ENCODE measurements around the gene TPPP2. TPM values are rescaled to one million over a fixed set of nuclear protein-coding genes. Genes with fewer than 3 reads are reported as not detected.
A peak's percentile ranks its signal among the peaks of the same experiment; 100 is the strongest.

The TPPP2 gene
- total and polyA plus RNA-seq, 12 donors, result 0.22 to 1.1 (median 0.62) TPM; not detected in 6

DNA sequence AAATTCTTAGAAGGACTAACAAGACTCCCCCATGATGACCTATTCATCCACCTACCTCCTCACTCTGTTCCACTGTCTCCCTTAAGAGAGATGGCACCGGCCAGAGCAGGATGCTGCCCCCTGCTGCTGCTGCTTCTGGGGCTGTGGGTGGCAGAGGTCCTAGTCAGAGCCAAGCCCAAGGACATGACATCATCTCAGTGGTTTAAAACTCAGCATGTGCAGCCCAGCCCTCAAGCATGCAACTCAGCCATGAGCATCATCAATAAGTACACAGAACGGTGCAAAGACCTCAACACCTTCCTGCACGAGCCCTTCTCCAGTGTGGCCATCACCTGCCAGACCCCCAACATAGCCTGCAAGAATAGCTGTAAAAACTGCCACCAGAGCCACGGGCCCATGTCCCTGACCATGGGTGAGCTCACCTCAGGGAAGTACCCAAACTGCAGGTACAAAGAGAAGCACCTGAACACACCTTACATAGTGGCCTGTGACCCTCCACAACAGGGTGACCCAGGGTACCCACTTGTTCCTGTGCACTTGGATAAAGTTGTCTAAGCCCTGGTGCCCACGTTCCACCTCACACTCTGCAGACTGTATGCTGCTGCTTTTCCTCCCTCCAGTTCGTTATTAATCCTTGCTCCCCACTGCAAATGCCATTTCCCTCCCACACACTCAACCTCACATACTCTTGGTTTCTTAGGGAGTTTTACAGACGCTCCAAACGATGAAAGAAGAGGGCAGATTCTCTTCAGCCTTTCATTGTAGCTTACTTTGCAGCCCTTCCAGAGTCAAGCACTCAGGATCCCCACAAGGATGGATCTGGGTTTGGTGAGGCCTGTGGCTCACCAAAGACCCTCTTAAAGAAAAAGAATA lies 28.0 kb downstream of the TPPP2 start, which contains the start of gene RNASE8:
RNASE8 (plus strand) TSS at position 20 of the 873 bp plus-strand sequence; CDS start at position 91, 71 bp downstream.
- Histone ChIP-seq H3K9me3 (replicated peaks in 1 of 3) (no peaks in the 10 kb centered on the region), H3K27ac (no peak within 1 kb of the TSS), H3K27me3 (no peaks in the 10 kb centered on the region), H3K36me3 (replicated peaks in 1 of 2) (no peaks in the 10 kb centered on the region), H3K4me1 (replicated peaks in 1 of 2) (peaks cover 4 to 6% of the 10 kb centered on the region in 2 donors), H3K4me3 (no peak within 1 kb of the TSS)
- TF ChIP-seq, protein P1, sequence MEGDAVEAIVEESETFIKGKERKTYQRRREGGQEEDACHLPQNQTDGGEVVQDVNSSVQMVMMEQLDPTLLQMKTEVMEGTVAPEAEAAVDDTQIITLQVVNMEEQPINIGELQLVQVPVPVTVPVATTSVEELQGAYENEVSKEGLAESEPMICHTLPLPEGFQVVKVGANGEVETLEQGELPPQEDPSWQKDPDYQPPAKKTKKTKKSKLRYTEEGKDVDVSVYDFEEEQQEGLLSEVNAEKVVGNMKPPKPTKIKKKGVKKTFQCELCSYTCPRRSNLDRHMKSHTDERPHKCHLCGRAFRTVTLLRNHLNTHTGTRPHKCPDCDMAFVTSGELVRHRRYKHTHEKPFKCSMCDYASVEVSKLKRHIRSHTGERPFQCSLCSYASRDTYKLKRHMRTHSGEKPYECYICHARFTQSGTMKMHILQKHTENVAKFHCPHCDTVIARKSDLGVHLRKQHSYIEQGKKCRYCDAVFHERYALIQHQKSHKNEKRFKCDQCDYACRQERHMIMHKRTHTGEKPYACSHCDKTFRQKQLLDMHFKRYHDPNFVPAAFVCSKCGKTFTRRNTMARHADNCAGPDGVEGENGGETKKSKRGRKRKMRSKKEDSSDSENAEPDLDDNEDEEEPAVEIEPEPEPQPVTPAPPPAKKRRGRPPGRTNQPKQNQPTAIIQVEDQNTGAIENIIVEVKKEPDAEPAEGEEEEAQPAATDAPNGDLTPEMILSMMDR (IDR thresholded peaks at IDR 0.05), result peak in 1 of 6 experiments; percentile 25
- no peak for TF ChIP-seq POLR2A (IDR thresholded peaks at IDR 0.05)
- 68 to 95% (median 76%) methylated on average over 4 to 8 of the region's 8 CpGs for WGBS, 4 donors
- DNase-seq, result no peak
- intact Hi-C loops (cut with DNase I), result no loop called here

DNA sequence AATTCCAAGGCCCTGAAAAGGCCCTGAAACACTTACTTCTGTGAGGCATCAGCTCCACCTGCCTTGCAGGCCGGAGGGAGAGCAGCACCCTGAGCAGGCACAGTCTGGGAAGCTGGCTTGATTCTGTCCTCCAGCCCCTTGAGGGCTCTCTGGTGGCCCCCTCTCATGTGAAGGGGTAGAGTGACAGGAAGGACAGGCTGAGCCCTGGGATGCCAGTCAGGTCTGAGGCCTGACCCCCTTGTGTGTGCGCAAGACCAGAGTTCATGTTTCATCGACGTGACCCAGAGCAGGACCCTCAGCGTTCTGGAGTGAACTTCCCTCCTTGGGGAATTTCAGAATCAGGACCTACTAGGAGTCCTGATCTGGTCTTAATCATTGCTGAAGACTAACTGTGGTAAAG lies 28.9 kb downstream of the TPPP2 start:
- 91 to 98% (median 92%) methylated on average over 4 to 5 of the region's 5 CpGs for WGBS, 4 donors
- Histone ChIP-seq H3K27me3 (no peaks in the 10 kb centered on the region), H3K4me3 (no peak overlapping the region), H3K9me3 (replicated peaks in 1 of 3) (no peaks in the 10 kb centered on the region), H3K27ac (no peak overlapping the region), H3K36me3 (replicated peaks in 1 of 2) (no peaks in the 10 kb centered on the region), H3K4me1 (replicated peaks in 1 of 2) (peaks cover 7 to 10% of the 10 kb centered on the region in 2 donors)
- no peak for DNase-seq
- intact Hi-C loops (cut with DNase I), result no loop called here
- TF ChIP-seq, protein P1 (IDR thresholded peaks at IDR 0.05), result no peak

DNA sequence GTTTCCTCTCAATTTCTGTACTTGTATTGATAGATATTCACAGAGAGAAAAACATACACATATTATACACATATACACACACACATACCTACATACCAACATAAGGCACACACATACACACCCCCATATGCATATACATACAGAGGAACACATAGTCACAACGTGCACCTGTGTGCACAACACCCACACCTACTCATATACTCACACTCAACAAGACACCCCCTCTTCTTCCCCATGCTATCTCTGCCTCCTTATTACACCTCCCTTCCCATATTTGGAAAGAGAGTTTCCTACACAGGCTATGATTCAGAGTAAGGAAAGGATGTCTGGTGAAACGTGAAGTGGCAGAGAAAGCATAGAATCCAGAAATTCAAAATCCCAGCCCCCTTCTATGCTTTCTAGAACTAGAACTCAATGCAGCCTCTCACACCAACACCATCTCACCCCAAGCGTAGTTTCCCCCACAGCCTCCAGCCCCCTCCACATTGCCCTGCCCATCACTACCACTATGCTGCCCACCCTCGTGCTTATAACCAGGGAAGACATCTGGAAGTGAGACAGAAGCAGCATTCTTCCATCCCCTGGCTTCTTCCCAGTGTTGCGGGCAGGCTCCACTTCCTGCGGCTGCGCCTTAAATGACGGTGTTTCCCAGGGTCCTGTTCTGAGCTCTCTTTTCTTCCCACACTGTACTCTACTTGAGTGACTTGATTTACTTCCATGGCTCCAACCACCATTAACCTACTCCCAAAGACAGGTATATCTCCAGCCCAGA lies 30.0 kb downstream of the TPPP2 start:
- DNase-seq, result no peak
- intact Hi-C loops (cut with DNase I), result no loop called here
- Histone ChIP-seq H3K4me3 (no peak overlapping the region), H3K36me3 (replicated peaks in 1 of 2) (no peaks in the 10 kb centered on the region), H3K27ac (no peak overlapping the region), H3K9me3 (replicated peaks in 1 of 3) (no peaks in the 10 kb centered on the region), H3K4me1 (replicated peaks in 1 of 2) (peaks cover 7 to 9% of the 10 kb centered on the region in 2 donors), H3K27me3 (no peaks in the 10 kb centered on the region)
- no peak for TF ChIP-seq POLR2A (IDR thresholded peaks at IDR 0.05)
- TF ChIP-seq, protein P1 (IDR thresholded peaks at IDR 0.05), result no peak
- WGBS, 4 donors, result 73 to 84% (median 80%) methylated on average over 8 of the region's 8 CpGs

DNA sequence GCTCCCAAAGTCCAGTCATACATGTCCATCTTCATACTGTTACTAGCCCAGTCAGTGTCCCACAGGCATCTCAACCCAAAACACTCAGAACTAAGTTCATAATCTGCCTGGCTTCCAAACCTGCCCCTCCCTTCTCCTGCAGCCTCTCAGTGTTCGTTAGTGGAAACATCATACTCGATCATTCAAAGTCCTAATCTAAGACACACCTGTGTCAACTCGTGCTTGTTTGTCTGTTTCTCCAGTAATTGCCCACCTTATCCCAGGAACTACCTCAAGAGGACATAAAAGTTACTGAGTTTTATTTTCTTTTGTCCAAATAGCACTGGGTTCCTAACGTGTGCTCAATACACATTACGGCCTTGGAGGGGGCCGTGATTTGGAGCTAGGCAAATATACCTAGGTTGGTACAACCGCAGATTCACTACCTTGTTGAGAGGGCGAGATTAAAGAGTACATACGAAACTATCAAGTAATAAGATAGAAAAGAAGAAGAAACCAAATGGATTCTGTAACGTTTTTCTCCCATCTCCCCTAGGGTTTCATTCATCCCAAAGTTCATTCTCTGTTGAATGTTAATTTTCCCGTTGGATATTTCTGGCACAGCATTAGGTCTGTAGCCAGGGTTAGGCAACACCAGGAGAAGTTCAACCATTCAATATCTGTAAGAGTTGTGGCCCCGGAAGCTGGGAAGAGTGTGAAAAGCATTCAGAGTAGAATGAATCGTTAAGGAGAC lies 30.8 kb downstream of the TPPP2 start:
- DNase-seq, result no peak
- no peak overlapping the region for H3K27ac ChIP-seq
- H3K36me3 ChIP-seq (replicated peaks in 1 of 2), result no peaks in the 10 kb centered on the region
- H3K27me3 ChIP-seq, result no peaks in the 10 kb centered on the region
- H3K4me3 ChIP-seq, result no peak overlapping the region
- peaks cover 7 to 9% of the 10 kb centered on the region in 2 donors for H3K4me1 ChIP-seq (replicated peaks in 1 of 2)
- TF ChIP-seq POLR2A (IDR thresholded peaks at IDR 0.05), result no peak
- TF ChIP-seq, protein P1 (IDR thresholded peaks at IDR 0.05), result no peak
- WGBS, 4 donors, result 82 to 87% (median 86%) methylated on average over 13 of the region's 13 CpGs
- intact Hi-C loops (cut with DNase I), result no loop called here
- no peaks in the 10 kb centered on the region for H3K9me3 ChIP-seq (replicated peaks in 1 of 3)

Data from adrenal gland (tissue), 12 donors.